Coronary artery (tissue), 2 donors: ENCODE results near the gene RPL13.

Experiments used
- DNase-seq: peaks from one replicate; pipeline ENCODE4 v3.0.0-alpha.2; 2017; ENCODE audit warnings: low spot score
- H3K27ac ChIP-seq, 2 donors: fragments of 200-600 bp; sonication (generic); one replicate each; pipeline ENCODE4 v1.5.1; 2016 to 2019
- H3K4me3 ChIP-seq: fragments of 200-600 bp; sonication (generic); 2 replicates; pipeline ENCODE4 v1.5.1; 2016; ENCODE audit warnings: mild to moderate bottlenecking, moderate library complexity
- CTCF ChIP-seq: fragments of 200-600 bp; sonication (generic); IDR thresholded peaks from one replicate; pipeline ENCODE4 v1.5.1; 2019; ENCODE audit warnings: antibody characterized with exemption

RPL13 gene

GRCh38 chr16:89596957-89597649 is 36.6 kb downstream of the RPL13 start:
- no peak for DNase-seq
- no peak for TF ChIP-seq CTCF
- Histone ChIP-seq H3K4me3 (no peak overlapping the region), H3K27ac (no peak overlapping the region)

- no peak for DNase-seq
- H3K27ac ChIP-seq = no peak overlapping the region
- H3K4me3 ChIP-seq = no peak overlapping the region
- TF ChIP-seq CTCF = no peak
Measured at GRCh38 chr16:89598199-89598598, 37.7 kb downstream of the RPL13 start.

GRCh38 chr16:89599451-89599858 is 39.0 kb downstream of the RPL13 start:
- TF ChIP-seq CTCF = no peak
- no peak for DNase-seq
- Histone ChIP-seq H3K4me3 (no peak overlapping the region), H3K27ac (no peak overlapping the region)

- Histone ChIP-seq H3K27ac (no peak overlapping the region), H3K4me3 (no peak overlapping the region)
- TF ChIP-seq CTCF = no peak
- no peak for DNase-seq
Measured at GRCh38 chr16:89599902-89600301, 39.4 kb downstream of the RPL13 start.

GRCh38 chr16:89600427-89600826 is 39.9 kb downstream of the RPL13 start:
- DNase-seq = no peak
- Histone ChIP-seq H3K4me3 (no peak overlapping the region), H3K27ac (no peak overlapping the region)
- no peak for TF ChIP-seq CTCF

GRCh38 chr16:89600956-89601355 is 40.5 kb downstream of the RPL13 start:
- DNase-seq = no peak
- no peak overlapping the region for H3K27ac ChIP-seq
- no peak overlapping the region for H3K4me3 ChIP-seq
- TF ChIP-seq CTCF = no peak

GRCh38 chr16:89601906-89602272 is 41.4 kb downstream of the RPL13 start:
- H3K4me3 ChIP-seq = no peak overlapping the region
- TF ChIP-seq CTCF = no peak
- H3K27ac ChIP-seq = no peak overlapping the region
- DNase-seq = no peak
